H54 (cell line): ENCODE measurements around the gene NCBP2L.

Experiments used
- DNase-seq: peaks from one replicate; pipeline ENCODE4 v3.0.0; 2011; ENCODE audit warnings: low spot score, mixed read lengths; ENCODE audit not compliant: insufficient read length
- FAIRE-seq: peaks from 3 replicates; lab custom pipeline; 2011; peaks lifted over from hg19 to GRCh38; lab: Jason Lieb, UNC
- POLR2A ChIP-seq: IDR thresholded peaks from 2 replicates; pipeline ENCODE4 v1.6.1; 2011; ENCODE audit warnings: low read depth, mild to moderate bottlenecking, low read length

Gene NCBP2L

GRCh38 chrX:107777536-107777832 is at the start of gene NCBP2L:
NCBP2L (plus strand) TSS chrX:107777733; CDS start chrX:107794221, 16,488 bp downstream.
- FAIRE-seq (no peak), DNase-seq (no peak)
- no peak for TF ChIP-seq POLR2A

DNA sequence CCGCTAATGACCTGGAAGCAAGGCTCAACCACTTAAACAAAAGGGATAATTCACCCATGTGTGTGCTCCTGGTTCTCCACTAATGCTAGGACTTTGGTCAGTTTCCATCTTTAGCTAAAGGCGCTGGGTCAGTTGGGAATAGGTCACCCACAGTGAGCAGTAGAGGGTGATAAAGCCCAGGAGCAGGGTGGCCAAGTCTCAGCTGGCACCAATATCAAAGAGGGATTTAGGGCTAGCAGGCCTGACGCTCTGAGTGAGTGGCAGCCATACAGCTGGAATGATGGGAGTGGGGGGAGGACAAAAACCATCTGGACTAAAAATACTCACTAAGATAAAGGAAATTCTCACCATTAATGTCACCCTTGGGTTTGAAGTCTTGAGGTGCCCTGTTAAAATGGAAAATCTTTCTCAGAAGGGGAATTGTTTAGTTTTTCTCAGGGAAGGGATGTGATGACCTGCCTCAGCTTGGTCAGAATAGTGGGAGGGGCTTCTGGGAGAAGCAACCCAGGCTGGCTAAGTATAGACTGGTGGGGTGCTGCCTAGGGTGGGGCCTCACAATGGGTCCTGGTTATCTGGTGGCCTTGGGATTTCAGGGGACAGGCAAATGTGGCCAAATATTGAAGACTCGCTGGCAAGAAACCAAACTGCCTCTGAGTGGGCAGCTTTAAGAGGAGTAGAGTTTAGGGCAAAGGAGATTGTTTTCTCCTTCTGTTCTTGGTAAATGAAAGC is 49.0 kb upstream of the NCBP2L start:
- no peak for DNase-seq

GRCh38 chrX:107729558-107730297 is 47.8 kb upstream of the NCBP2L start:
- FAIRE-seq (no peak), DNase-seq (no peak)
- no peak for TF ChIP-seq POLR2A

More for the DNA sequence above, 49.0 kb upstream of the NCBP2L start:
- no peak for TF ChIP-seq POLR2A
- FAIRE-seq = no peak

- DNase-seq (no peak), FAIRE-seq (no peak)
- TF ChIP-seq POLR2A = no peak
These were observed 47.3 kb upstream of the NCBP2L start for GRCh38 chrX:107730298-107730655.

- FAIRE-seq (no peak), DNase-seq (no peak)
- TF ChIP-seq POLR2A = no peak
These were observed 46.4 kb upstream of the NCBP2L start for GRCh38 chrX:107730991-107731766.

DNA sequence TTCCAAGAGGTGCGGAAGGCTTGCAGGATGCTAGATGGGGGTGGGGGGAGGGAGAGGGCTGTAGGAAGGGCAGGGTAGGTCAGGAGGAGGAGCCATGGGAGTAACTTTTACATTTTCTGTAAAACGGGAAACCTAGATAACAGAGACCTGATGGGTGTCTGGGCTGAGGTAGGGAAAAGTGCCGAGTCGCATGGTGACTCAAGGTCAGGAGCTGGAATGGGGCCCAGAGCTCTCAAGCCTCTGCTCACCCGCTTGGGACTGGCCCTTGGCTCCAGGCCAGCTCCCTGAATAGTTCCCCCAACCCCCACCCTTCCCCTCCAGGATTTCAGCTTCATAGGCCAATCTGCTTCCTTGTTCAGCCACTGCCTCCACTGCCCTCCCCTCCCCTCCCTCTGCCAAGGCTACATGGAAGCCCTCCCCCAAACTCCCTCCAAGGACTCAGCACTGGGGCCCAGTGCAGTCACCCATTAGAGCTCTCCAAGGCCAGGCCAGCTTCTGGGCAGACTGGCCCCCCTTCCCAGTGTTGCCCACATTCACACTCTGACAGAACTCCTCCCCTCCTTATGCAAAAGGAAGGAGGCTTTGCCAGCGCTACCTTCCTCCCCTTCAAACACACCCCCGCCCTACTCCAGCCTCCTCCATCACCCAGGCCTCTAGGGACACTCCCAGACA is 45.6 kb upstream of the NCBP2L start:
- TF ChIP-seq POLR2A = no peak
- FAIRE-seq (peak; percentile 65), DNase-seq (peak; percentile 59)

DNA sequence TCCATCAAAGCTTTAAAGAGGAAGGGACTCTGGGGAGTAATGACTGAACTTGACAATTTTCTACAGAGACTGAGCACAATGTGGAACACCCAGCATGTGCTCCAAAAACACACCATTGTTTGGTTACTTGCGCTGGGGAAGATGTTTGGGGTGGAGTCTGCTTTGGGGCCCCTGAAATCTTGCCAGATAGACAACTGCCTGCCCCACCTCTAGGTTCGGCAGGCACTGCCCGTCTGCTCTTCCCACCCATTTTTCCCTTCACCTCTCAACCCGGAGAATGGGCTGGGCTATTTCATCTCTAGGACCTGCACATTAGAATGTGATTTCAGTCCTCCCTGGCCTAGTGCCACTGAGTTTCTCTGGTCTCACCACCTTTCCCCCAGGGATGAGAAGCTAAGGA is 43.8 kb upstream of the NCBP2L start:
- no peak for DNase-seq
- FAIRE-seq = no peak
- TF ChIP-seq POLR2A = no peak

- TF ChIP-seq POLR2A = no peak
- no peak for DNase-seq
- FAIRE-seq = no peak
These were observed 42.9 kb upstream of the NCBP2L start for GRCh38 chrX:107734646-107735045.

DNA sequence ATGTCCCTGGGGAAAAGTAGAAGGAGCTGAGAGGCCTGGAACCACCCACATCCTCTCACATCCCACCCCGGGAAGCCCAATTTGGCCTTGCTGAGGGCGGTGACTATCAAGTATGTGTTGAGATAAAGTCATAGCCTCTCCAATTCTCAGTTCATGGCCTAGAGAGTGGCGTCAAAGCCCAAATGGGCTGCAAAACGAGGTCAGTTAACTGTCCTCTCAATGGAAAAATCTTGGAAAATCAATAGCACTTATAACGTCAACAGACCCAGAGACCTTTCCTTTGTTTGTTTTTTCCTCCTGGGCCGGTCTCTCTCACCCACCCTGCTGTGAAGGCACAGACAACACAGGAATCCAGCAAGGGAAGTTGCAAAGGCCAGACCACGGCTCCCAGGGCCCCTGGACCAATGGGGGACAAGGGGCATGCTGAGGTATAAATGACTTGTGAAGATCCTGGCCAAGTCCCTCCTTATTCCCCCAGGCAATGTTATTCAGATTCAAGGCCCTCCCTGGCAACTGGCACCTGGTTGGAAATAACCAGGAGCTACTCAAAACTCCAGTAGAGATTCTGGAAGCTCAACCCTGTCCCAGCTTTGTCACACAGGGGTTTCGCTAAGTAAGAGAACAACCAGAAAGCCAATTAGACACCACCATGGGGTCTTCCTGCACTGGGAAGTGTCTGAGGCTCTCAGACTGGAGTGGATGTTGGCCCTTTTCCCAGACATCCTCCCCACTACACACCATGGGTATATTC is 40.6 kb upstream of the NCBP2L start:
- DNase-seq = no peak
- no peak for FAIRE-seq
- TF ChIP-seq POLR2A = no peak

DNA sequence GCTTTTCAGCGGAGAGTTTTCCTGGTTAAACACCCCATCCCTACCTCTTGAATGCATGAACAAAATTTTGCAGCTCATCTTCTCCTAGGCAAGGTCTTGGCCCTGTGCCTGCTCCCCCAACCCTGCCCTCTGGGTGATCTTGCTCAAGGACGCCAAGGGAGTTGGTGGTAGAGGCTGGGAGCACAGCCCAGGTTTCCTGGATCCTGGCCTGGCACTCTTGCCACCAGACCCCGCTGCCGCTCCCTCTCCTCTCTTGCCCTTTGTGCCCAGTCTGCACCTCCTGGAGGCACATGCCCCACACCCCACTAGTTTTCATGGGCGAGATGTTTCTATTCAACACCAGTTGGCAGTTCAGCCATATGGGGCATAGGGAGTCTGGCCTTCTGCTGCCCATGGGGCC is 39.3 kb upstream of the NCBP2L start:
- DNase-seq (no peak), FAIRE-seq (no peak)

DNA sequence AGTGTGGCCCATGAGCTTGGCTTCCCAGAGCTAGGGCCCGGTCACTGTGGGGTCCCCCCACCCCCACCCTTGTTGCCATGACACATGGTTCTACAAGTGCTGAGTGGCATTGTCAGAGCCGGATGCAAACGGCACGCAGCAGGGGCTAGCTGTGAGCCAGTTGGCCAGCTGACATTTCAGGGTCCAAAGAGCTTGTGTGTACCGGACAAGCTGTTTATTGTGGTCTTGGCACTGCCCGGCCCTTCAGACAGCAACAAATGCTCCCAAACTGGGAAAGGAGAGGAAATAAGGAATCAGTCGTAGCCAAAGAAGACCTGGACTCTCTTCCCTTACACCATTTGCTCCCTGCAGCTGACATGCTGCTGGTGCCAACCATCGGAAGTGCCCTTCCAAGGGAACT is 38.8 kb upstream of the NCBP2L start:
- FAIRE-seq (no peak), DNase-seq (no peak)
- no peak for TF ChIP-seq POLR2A

More for the DNA sequence above, 39.3 kb upstream of the NCBP2L start:
- no peak for TF ChIP-seq POLR2A

DNA sequence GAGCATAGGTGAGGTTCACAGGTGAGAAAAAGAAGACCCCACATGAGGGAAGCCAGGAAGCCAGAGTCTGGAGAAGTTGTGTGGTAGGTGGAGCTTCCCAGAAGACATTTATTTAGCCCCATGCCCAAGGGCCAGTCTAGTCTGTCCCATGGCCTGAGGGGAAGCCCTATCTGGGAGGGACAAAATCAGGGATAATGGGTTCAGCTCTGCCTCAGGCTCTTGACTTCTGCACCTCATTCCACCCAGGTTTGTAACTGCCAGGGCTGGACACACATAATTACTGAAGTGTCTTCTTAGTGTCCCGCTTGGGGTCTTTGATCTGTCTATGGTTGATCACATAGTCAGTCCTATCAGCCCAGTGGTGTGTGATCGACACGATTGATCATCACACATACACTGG is 38.0 kb upstream of the NCBP2L start:
- DNase-seq = no peak
- no peak for TF ChIP-seq POLR2A
- no peak for FAIRE-seq

DNA sequence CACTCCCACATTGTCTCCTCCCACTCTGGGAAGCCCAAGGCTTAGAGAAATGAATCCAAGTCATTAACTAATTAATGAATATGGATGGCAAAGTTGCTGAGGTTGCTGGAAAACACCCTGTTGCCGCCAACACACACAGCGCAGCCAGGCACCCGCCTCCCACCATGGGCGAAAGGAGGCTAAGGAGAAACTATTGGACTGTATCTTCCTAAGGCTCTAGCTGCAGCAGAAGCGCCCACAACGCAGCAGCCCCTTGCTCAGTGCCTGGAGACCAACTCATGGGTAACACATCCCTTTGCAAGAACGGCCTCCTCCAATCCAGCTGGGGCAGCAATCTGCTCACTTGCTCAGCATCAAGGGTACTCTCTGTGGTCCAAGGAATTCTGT is 36.1 kb upstream of the NCBP2L start:
- FAIRE-seq = no peak
- DNase-seq = no peak
- TF ChIP-seq POLR2A = no peak
